ENCODE data around the gene FOXC2.

FOXC2 gene

GRCh38 chr16:86572606-86573005 lies 6.0 kb downstream of the FOXC2 start:
- no peak for DNase-seq

- DNase-seq, result no peak
These were observed 6.6 kb downstream of the FOXC2 start for GRCh38 chr16:86573215-86573614.

GRCh38 chr16:86573646-86574508 lies 7.2 kb downstream of the FOXC2 start:
- DNase-seq, result no peak

GRCh38 chr16:86574646-86575045 lies 8.0 kb downstream of the FOXC2 start:
- DNase-seq, result no peak

GRCh38 chr16:86575095-86575685 lies 8.6 kb downstream of the FOXC2 start:
- no peak for DNase-seq

- DNase-seq, result peak in 3 of 56 donors; percentile 2 to 22 (median 16)
These were observed 9.3 kb downstream of the FOXC2 start for GRCh38 chr16:86575754-86576557.

- DNase-seq, result no peak
These were observed 10.1 kb downstream of the FOXC2 start for GRCh38 chr16:86576591-86577313.

GRCh38 chr16:86577314-86577971 lies 10.8 kb downstream of the FOXC2 start:
- no peak for DNase-seq

- no peak for DNase-seq
These were observed 11.5 kb downstream of the FOXC2 start, which contains the start of gene FOXL1 for GRCh38 chr16:86578061-86578599. Gene FOXL1, plus strand, starts transcription at chr16:86578549. Its CDS starts 175 bp downstream, at chr16:86578724.

GRCh38 chr16:86578611-86579267 lies 12.1 kb downstream of the FOXC2 start:
- DNase-seq, result no peak

GRCh38 chr16:86579268-86580062 lies 12.8 kb downstream of the FOXC2 start:
- DNase-seq, result no peak

GRCh38 chr16:86580063-86580790 lies 13.6 kb downstream of the FOXC2 start:
- no peak for DNase-seq

GRCh38 chr16:86580791-86581170 lies 14.2 kb downstream of the FOXC2 start:
- DNase-seq, result no peak

GRCh38 chr16:86581458-86581857 lies 14.8 kb downstream of the FOXC2 start:
- no peak for DNase-seq

- DNase-seq, result no peak
These were observed 17.5 kb downstream of the FOXC2 start for GRCh38 chr16:86584071-86584685.

- no peak for DNase-seq
These were observed 18.4 kb downstream of the FOXC2 start for GRCh38 chr16:86584726-86585721.

Data from amygdala (tissue), 56 donors.